Neural crest cell (in vitro differentiated cells): ENCODE data around the gene ZNF714. TPM values are rescaled to one million over a fixed set of nuclear protein-coding genes. Genes with fewer than 3 reads are reported as not detected.

Experiments
- DNase-seq: peaks from one replicate; pipeline ENCODE4 v3.0.0; 2021; ENCODE audit warnings: low read depth, mixed read lengths, low spot score
- H3K27ac Mint-ChIP-seq: one replicate; pipeline ENCODE4 v1.8.0; 2021; ENCODE audit warnings: mild to moderate bottlenecking, mixed read lengths; ENCODE audit not compliant: unreplicated experiment
- H3K27me3 Mint-ChIP-seq: 2 replicates; pipeline ENCODE4 v1.8.0; 2021; ENCODE audit warnings: low read depth, mild to moderate bottlenecking, mixed read lengths
- H3K36me3 Mint-ChIP-seq: 2 replicates; pipeline ENCODE4 v1.8.0; 2021; ENCODE audit warnings: low read depth, mild to moderate bottlenecking, mixed read lengths
- H3K4me1 Mint-ChIP-seq: 2 replicates; pipeline ENCODE4 v1.8.0; 2021; ENCODE audit warnings: mixed read lengths
- H3K4me3 Mint-ChIP-seq: one replicate; pipeline ENCODE4 v1.8.0; 2021; ENCODE audit warnings: mild to moderate bottlenecking, mixed read lengths
- H3K9me3 Mint-ChIP-seq: 2 replicates; pipeline ENCODE4 v1.8.0; 2021; ENCODE audit warnings: mixed read lengths
- total RNA-seq: library from RNA; stranded (reverse); gene quantifications from 2 replicates; pipeline ENCODE4 v1.2.1, GENCODE V29; 2021
- TF ChIP-seq, protein P1 (sequence below): fragments of 200-600 bp; sonication (generic); conservative IDR thresholded peaks from 2 replicates; pipeline ENCODE4 v1.5.0; 2021; ENCODE audit warnings: antibody characterized with exemption, mild to moderate bottlenecking

ZNF714 gene
- total RNA-seq, 1 donor from 2014 or later: 58.9 TPM

GRCh38 chr19:21065336-21065735, 16.7 kb upstream of the ZNF714 start:
- no peak for DNase-seq
- H3K4me3 Mint-ChIP-seq: no peak overlapping the region
- peaks cover 30% of the 10 kb centered on the region for H3K36me3 Mint-ChIP-seq
- no peaks in the 10 kb centered on the region for H3K27me3 Mint-ChIP-seq
- H3K9me3 Mint-ChIP-seq: peaks cover 3% of the 10 kb centered on the region
- TF ChIP-seq, protein P1, sequence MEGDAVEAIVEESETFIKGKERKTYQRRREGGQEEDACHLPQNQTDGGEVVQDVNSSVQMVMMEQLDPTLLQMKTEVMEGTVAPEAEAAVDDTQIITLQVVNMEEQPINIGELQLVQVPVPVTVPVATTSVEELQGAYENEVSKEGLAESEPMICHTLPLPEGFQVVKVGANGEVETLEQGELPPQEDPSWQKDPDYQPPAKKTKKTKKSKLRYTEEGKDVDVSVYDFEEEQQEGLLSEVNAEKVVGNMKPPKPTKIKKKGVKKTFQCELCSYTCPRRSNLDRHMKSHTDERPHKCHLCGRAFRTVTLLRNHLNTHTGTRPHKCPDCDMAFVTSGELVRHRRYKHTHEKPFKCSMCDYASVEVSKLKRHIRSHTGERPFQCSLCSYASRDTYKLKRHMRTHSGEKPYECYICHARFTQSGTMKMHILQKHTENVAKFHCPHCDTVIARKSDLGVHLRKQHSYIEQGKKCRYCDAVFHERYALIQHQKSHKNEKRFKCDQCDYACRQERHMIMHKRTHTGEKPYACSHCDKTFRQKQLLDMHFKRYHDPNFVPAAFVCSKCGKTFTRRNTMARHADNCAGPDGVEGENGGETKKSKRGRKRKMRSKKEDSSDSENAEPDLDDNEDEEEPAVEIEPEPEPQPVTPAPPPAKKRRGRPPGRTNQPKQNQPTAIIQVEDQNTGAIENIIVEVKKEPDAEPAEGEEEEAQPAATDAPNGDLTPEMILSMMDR: no peak
- no peaks in the 10 kb centered on the region for H3K4me1 Mint-ChIP-seq
- H3K27ac Mint-ChIP-seq: no peak overlapping the region

- DNase-seq: no peak
- Mint-ChIP-seq H3K27me3 (no peaks in the 10 kb centered on the region), H3K27ac (no peak overlapping the region), H3K4me3 (peak overlapping the region; percentile 100), H3K36me3 (peaks cover 20% of the 10 kb centered on the region), H3K4me1 (peaks cover 42% of the 10 kb centered on the region), H3K9me3 (no peaks in the 10 kb centered on the region)
- TF ChIP-seq, protein P1: no peak
Observed at GRCh38 chr19:21084343-21084742, 2.3 kb downstream of the ZNF714 start.

DNA sequence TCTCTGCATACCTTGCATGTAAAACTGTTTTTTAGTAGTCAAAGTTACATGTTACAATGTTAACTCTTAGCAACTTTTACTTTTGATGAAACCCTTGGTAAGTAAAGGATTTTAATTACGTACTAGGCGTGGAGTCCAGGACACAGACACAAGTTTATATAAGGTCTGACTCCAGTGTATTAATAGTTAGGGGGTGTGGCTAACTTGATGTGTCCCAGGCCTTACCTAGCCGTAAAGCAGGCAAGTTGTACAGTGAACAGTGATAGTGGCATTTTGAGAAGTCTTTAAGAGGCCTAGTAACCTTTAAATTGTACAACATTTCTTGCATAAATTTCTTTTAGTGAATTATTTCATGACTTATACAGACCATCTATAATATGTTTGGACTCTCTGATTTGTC, 5.9 kb downstream of the ZNF714 start:
- peaks cover 49% of the 10 kb centered on the region for H3K4me1 Mint-ChIP-seq
- no peaks in the 10 kb centered on the region for H3K27me3 Mint-ChIP-seq
- no peak overlapping the region for H3K27ac Mint-ChIP-seq
- no peaks in the 10 kb centered on the region for H3K9me3 Mint-ChIP-seq
- DNase-seq: no peak
- TF ChIP-seq, protein P1: no peak
- peaks cover 31% of the 10 kb centered on the region for H3K36me3 Mint-ChIP-seq
- H3K4me3 Mint-ChIP-seq: no peak overlapping the region

- Mint-ChIP-seq H3K27ac (peak overlapping the region; percentile 25), H3K9me3 (no peaks in the 10 kb centered on the region), H3K4me3 (no peak overlapping the region), H3K36me3 (peaks cover 34% of the 10 kb centered on the region), H3K27me3 (no peaks in the 10 kb centered on the region), H3K4me1 (peaks cover 17% of the 10 kb centered on the region)
- DNase-seq: no peak
- TF ChIP-seq, protein P1: no peak
Observed at GRCh38 chr19:21092109-21092508, 10.1 kb downstream of the ZNF714 start.

GRCh38 chr19:21094347-21095025, 12.5 kb downstream of the ZNF714 start:
- Mint-ChIP-seq H3K9me3 (no peaks in the 10 kb centered on the region), H3K27ac (no peak overlapping the region), H3K4me1 (peaks cover 17% of the 10 kb centered on the region), H3K27me3 (no peaks in the 10 kb centered on the region), H3K36me3 (peaks cover 36% of the 10 kb centered on the region), H3K4me3 (no peak overlapping the region)
- TF ChIP-seq, protein P1: no peak
- DNase-seq: no peak
